GM03348 (cell line): ENCODE results near the gene RTEL1.
A peak's percentile ranks its signal among the peaks of the same experiment; 100 is the strongest.

Experiments used
- DNase-seq: peaks from one replicate; pipeline ENCODE4 v3.0.0; 2012; ENCODE audit warnings: low spot score

Gene RTEL1

DNA sequence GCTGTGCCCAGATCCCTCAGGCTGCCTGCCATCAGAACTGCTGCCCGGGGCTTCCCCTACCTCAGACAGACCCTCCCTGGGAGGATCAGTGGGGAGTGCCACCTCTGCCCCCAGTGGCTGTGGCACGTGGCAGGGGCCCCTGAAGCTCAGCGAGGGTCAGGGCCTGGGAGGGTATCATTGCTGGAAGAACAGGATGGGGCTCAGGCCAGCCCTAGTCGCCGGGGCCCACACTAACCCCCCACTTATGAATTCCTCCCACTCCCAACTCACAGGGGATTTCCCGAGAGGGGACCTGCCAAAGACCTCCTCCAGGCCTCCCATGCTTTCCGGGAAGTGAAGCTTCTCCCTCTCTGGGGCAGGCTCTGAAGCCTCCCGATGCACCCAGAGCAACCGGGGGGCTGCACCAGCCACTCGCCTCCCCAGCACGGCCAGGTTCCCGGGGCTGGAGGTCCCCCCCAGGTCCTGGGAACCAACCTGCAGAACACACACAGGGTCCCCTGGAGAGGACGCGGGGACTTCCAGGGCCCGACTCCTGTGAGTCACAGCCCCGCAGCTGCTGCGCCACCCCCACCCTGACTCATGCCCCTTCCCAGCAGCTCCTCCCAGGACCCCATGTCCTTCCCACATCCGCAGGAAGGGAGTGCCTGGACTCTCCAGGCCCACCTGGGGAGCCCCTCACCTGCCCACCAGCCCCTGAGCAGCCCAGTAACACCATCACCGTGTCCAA, 40.8 kb downstream of the RTEL1 start:
- DNase-seq = peak; percentile 94

- DNase-seq = no peak
Measured at GRCh38 chr20:63699466-63700198, 41.5 kb downstream of the RTEL1 start.

DNA sequence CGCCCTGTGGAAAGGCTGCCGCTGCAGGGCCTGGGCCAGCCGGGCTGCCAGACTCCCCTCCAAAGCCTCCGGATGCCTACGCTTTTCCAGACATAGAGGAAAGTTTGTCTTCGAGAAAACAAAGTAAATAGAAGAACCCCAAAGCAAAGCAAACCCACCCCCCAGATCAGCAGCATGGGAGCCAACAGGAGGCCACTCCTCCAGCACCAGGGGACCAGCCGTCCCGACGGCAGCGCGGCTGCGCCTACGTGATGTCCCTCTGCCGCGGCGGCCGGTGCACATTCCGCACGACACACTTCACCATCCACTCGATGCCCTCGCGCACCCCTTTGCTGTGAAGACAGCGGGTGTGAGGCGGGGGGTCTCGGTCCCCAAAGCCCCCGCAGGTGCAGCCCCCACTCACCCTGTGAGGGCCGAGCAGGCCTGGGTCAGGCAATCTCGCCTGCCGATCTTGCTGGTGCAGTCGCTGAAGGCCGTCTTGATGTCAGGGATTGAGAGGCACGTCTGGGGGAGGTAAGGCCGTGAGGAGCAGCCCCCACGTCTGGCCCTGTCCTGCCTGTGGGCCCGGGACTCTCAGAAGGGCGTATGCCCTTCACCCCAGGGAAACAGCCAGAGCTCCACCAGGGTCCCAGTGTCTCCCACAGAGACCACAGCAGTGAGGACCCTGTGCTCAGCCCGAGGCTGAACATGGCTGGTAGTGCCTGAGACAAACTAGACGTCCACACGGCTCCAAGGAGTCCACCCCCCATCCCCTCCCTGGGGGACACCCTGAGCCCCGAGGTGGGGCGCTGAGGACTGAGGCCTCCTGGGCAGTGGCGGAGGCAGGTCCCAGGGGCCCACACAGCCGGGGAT, 42.3 kb downstream of the RTEL1 start:
- DNase-seq = no peak

- DNase-seq = no peak
Measured at GRCh38 chr20:63701051-63701328, 42.9 kb downstream of the RTEL1 start.

DNA sequence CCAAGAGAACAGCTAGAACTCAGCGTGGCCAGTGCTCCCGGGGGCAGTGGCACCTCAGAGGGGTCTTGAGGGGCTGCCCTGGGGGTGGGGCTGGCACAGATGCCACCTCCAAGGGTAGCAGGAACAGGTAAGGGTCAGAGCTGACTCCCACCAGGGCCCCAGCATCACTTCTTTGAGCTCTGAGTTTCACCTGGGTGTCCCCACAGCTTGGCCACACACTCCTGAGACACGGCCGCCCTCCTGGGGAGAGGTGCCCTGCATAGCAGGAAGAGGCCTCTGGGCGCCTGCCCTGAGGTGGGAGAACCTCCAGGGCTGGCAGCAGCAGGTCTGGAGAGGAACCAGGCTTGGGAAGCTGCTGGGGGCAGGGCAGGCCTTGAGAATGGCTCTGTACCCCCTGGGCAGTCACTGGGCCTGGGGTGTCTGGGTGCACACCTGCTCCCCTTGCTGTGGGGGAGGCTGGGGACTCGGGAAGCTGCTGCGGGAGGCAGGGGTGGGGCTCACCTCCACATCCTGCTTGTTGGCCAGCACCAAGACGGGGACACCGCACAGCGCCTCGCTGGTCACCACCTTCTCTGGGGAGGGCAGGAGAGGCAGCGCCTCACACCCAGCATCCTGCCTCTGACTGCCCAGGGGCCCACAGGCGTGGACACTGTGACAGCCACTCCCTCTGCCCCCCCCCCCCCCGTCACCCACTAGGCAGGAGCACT, 43.4 kb downstream of the RTEL1 start:
- DNase-seq = no peak

DNA sequence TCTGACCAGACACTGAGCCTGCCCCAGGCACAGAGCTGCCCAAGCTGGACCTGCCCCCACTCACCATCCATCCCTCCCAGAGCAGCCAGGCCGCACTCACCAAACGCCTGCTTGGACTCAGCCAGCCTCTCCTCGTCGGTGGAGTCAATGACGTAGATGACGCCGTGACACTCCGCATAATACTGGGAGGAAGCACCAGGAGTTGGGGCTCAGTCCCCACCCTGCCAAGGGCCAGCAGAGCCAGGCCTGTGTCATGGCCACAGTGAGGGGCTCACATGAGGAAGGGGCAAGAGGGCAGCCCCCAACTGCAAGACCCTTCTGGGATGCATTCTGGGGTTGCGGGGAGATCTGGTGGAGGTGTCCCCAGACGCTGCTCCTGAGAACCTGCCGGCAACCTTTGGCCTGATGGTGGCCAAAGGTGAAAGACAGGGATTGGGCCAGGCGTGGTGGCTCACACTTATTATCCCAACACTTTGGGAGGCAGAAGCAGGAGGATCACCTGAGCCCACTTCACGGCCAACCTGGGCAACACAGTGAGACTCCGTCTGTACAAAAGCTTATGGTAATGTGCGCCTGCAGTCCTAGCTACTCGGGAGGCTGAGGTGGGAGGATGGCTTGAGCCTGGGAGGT, 44.0 kb downstream of the RTEL1 start:
- no peak for DNase-seq

GRCh38 chr20:63702751-63703470, 44.8 kb downstream of the RTEL1 start:
- DNase-seq = no peak

- no peak for DNase-seq
Measured at GRCh38 chr20:63703471-63703975, 45.4 kb downstream of the RTEL1 start.

DNA sequence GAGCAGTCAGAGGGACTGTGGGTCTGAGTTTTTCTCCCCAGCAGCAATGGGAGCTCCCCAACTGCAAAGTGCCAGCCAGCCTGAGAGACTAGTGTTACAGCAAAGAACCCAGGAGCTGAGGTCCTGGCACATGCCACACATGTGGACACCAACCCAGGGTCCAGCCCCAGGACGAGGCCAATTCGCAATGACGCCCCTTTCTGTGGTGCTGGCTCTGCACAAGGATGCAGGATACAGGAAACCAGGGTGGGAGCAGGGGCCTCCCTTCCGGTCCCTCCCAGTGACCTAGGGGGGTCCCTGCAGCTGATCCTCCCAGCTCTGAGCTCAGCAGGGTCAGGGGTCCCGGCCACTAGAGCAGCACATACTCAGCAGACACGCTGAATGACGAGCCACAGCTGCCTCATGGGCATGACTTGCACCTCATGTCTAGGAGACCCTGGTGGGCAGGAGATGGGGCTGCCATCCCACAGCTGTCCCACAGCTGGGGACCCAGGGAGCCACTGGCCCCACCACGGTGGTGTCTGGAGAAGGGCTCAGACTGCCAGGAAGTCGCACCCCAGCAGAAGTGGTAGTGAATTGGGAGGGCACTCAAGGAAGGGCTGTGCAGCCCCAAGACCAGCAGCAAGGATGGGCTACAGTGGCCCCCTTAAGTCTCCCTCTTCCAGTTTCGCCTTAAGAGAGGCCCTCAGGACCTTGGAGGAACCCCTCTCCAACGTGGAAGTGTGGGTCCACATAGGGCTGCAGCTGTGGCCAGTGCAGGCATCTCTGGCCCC, 46.0 kb downstream of the RTEL1 start:
- DNase-seq = no peak

DNA sequence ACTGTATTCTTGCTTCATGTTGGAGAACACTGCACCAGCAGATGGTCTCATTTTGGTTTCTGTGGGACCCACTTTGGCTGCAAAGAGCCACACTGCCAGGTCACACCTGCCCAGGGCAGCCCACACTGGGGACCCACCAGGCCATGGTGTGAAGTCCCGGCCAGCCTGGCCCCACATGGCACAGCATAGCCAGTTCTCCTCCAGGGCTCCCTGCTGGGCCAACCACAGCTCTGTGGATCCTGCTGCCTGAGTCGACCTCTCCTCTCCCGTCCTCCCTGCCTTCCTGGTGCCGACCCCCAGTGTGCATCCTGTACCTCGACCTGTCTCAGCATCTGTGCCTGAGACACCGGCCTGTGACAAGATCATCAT, 46.6 kb downstream of the RTEL1 start:
- no peak for DNase-seq

DNA sequence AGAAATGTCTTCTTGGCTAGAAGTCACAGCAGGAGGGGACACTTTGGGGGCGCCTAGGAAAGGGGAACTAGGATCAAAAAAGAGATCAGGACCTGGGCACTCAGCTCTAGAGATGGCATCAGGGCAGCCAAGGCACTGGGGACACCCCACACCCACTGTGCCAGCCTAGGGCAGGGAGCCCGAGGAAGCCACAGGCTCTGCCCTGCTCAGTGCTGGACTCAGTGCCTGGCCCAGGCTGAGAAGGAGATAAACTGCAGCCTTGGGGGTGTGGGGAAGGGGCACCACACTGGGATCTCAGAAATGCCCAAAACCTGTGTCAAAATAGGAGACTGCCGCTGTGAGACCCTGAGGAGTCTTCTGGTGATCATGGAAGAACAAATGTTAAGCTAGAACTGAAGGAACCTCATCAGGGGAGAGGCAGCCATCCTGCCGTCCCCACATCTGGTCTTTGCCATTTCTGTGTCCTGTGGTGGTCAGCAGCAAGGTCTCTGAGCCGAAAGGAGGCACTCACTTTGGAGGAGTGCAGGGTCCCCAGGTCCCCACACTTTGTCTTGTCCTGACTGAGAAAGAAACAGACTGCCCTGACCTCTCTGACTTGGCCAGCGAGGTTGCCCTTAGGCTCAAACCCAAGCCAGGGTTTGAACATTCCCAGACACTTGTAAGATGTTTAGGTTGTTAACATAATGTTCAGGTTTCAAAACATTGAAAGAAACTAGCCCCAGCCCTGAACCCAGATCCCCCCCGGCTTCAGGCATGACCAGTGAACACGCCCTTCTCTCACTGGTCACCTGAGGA, 47.3 kb downstream of the RTEL1 start:
- no peak for DNase-seq

- DNase-seq = peak; percentile 2
Measured at GRCh38 chr20:63706027-63706695, 48.0 kb downstream of the RTEL1 start.

DNA sequence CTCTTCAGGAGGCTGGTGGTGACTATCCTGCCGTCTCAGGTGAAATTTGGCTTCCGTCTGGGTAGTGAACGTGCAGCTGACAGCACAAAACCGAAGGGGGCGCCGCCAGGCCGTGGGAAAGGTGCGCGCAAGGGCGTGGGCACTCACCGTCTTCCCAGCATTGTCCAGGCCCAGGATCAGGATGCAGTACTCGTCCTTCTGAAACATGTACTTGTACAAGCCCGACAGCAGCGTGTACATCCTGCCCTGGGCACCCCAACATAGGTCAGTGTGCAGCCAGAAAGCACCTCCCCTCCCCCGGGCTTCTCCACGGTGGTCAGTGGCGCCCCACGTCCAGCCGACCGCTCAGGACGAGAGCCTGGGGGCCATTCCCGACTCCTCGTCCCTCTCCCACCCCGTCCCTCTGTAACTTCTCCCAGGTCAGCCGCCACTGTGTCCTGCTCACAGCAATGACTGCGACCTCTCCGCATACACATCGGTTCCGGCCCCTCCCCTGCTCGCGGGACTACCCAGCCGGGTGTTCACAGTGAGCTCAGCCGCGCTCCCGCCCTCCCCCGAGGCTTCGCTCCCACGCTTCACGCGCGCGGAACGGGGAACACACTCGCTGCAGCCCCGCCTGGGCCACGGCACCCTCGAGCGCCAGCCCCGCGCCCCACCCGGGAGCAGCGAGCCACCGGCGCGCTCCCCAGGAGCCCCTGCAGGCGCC, 48.9 kb downstream of the RTEL1 start:
- DNase-seq = peak; percentile 81

- peak; percentile 95 for DNase-seq
Measured at GRCh38 chr20:63707558-63708300, 49.6 kb downstream of the RTEL1 start, which contains the start of the genes ARFRP1 and ZGPAT. TSS of gene ARFRP1 (minus strand) at chr20:63707976. CDS start at chr20:63707091, 885 bp downstream. TSS of gene ZGPAT (plus strand) at chr20:63708039. CDS start at chr20:63708581, 542 bp downstream.

DNA sequence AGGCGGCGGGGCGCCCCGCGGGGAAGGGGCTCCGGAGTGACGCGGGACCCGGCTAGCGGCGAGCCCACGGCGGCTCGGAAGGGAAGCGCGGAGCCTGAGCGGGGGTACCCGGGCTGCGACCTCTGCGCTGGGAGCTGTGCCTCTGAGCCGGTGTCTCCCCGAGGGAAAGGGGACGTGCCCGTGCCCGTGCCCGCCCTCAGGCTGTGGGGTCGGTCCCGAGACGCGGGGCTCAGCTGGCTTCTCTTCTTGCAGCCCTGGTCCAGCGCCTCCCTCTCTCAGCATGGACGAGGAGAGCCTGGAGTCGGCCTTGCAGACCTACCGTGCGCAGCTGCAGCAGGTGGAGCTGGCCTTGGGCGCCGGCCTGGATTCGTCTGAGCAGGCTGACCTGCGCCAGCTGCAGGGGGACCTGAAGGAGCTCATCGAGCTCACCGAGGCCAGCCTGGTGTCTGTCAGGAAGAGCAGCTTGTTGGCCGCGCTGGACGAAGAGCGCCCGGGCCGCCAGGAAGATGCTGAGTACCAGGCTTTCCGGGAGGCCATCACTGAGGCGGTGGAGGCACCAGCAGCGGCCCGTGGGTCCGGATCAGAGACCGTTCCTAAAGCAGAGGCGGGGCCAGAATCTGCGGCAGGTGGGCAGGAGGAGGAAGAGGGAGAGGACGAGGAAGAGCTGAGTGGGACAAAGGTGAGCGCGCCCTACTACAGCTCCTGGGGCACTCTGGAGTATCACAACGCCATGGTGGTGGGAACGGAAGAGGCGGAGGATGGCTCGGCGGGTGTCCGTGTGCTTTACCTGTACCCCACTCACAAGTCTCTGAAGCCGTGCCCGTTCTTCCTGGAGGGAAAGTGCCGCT, 50.4 kb downstream of the RTEL1 start:
- peak; percentile 18 for DNase-seq

DNA sequence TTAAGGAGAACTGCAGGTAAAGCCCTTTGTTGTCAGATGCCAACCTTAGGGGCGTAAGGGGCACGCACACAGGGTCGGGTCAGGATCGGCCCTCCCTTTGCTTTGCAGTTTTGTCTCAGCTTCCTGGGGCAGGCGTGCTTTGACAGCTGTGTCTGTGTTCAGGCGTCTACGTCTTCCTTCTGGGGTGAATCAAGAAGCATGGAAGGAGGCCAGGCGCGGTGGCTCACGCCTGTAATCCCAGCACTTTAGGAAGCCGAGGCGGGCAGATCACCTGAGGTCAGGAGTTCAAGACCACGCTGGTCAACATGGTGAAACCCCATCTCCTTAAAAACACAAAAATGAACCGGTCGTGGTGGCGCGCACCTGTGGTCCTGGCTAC, 51.0 kb downstream of the RTEL1 start:
- no peak for DNase-seq
